ENCODE data around the gene TMEM259. TPM values are rescaled to one million over a fixed set of nuclear protein-coding genes. Genes with fewer than 3 reads are reported as not detected.

The TMEM259 gene
- total and polyA plus RNA-seq, 2 donors (not counting 3 experiments of a cell fraction or from before 2014, with no cell fraction given): 142 to 297 TPM

GRCh38 chr19:1006711-1007398, 14.1 kb downstream of the TMEM259 start:
- no peak for DNase-seq (ENCODE audit: low read depth, low spot score)
- Histone ChIP-seq H3K9ac (replicated peaks; ENCODE audit: extremely low read depth, insufficient read depth, low read length) (no peak overlapping the region), H3K9me3 (replicated peaks; ENCODE audit: control insufficient read depth, insufficient read depth, low read length) (no peaks in the 10 kb centered on the region), H3K4me1 (ENCODE audit: control insufficient read depth, extremely low read depth, insufficient read depth, low read length) (no peaks in the 10 kb centered on the region), H3K36me3 (ENCODE audit: control insufficient read depth in 2 of 2, extremely low read depth in 1 of 2, insufficient read depth in 2 of 2, low read length in 2 of 2) (peaks cover under 1 to 6% of the 10 kb centered on the region in 2 experiments), H3K27me3 (ENCODE audit: control insufficient read depth in 2 of 2, insufficient read depth in 2 of 2, low read length in 2 of 2) (no peaks in the 10 kb centered on the region), H3K4me2 (ENCODE audit: insufficient read depth, low read length) (no peak overlapping the region), H3K79me2 (ENCODE audit: control insufficient read depth, insufficient read depth, low read length) (no peaks in the 10 kb centered on the region), H4K20me1 (replicated peaks; ENCODE audit: control insufficient read depth, extremely low read depth, insufficient read depth, low read length) (no peaks in the 10 kb centered on the region), H3K27ac (ENCODE audit: insufficient read depth, low read depth, low read length) (no peak overlapping the region), H3K4me3 (replicated peaks in 1 of 3; ENCODE audit: insufficient read depth in 1 of 3, low read depth in 1 of 3, low read length in 3 of 3) (no peak overlapping the region), H2AFZ (ENCODE audit: low read depth, low read length) (no peak overlapping the region), H3K9me1 (replicated peaks; ENCODE audit: control insufficient read depth, extremely low read depth, insufficient read depth, low read length) (no peaks in the 10 kb centered on the region)
- ChIA-PET CTCF (no interaction called here), POLR2A (no interaction called here)
- TF ChIP-seq POLR2A (IDR thresholded peaks at IDR 0.05; ENCODE audit: low read depth, low read length) (no peak), MYC (IDR thresholded peaks at IDR 0.05; ENCODE audit: low read depth, low read length) (no peak), GATA2 (IDR thresholded peaks at IDR 0.05; ENCODE audit: insufficient read depth, insufficient read length, low read depth, low read length) (no peak), EZH2 (IDR thresholded peaks at IDR 0.05; ENCODE audit: borderline replicate concordance, low read depth, low read length, severe bottlenecking) (no peak), FOS (IDR thresholded peaks at IDR 0.05; ENCODE audit: borderline replicate concordance, insufficient read depth, low read length) (no peak), POLR2AphosphoS5 (IDR thresholded peaks at IDR 0.05; ENCODE audit: insufficient read depth, low read depth, low read length) (no peak), MAX (IDR thresholded peaks at IDR 0.05; ENCODE audit: insufficient read depth, insufficient read length) (no peak), CTCF (IDR thresholded peaks at IDR 0.05; ENCODE audit: extremely low read depth in 1 of 2, insufficient read depth in 1 of 2, low read depth in 1 of 2, low read length in 2 of 2) (no peak), JUN (IDR thresholded peaks at IDR 0.05; ENCODE audit: borderline replicate concordance, insufficient read depth, insufficient read length, low read depth) (no peak)
- BruUV-seq (replicated peaks): no TSS peak
- no peak for FAIRE-seq
- dilution Hi-C loops (cut with MboI; ENCODE audit: extremely low pct_ligation_motif_present, low sequenced_read_pairs) (no loop called here), intact Hi-C loops (cut with micrococcal nuclease) (no loop called here)
